T-helper 9 cell (primary cell): ENCODE measurements around the gene CUL2.
"Not testable (repeated sequence)": the region's sequence is repeated elsewhere in the genome, so short reads cannot be mapped to it uniquely, and the experiment has no call there.

ENCODE experiments used
- DNase-seq: peaks from one replicate; pipeline ENCODE4 v3.0.0-alpha.2; 2020

CUL2 gene

DNA sequence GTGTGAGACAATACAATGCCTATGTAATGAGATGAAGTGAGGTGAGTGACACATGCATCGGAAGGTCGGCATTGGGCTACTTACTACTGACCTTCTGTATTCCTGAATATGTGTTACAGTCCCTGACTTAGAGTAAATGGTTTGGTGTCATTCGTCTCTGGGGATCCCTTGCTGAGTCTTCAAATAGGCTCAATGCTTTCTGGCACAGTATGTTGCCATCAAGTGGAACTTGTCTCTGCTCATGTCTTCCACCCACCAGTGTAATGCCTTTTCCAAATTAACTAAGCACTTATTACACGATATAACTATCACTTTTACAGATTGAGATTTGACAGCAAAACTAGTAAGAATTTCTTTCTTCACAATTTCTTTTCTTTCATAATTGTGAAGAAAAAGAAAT is 10.9 kb downstream of the CUL2 start:
- DNase-seq = no peak

DNA sequence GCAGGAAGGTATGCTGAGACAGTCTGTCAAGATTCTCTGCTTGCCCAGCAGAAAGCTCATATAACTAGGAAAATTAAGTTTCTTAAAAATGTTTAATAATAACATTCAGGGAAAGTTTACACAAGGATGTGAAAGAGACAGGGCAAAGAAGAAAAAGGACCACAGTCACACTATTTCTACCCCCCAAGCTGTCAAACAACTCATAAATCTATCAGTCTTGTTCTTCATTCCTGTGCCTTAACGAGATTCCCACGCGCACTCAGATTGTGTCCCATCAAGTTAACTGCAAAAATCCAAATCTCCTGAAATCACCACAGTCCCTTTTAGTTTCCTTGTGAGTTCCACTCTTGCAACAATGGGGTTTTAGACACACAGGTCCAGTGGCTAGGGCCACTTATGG is 14.9 kb downstream of the CUL2 start:
- no peak for DNase-seq

DNA sequence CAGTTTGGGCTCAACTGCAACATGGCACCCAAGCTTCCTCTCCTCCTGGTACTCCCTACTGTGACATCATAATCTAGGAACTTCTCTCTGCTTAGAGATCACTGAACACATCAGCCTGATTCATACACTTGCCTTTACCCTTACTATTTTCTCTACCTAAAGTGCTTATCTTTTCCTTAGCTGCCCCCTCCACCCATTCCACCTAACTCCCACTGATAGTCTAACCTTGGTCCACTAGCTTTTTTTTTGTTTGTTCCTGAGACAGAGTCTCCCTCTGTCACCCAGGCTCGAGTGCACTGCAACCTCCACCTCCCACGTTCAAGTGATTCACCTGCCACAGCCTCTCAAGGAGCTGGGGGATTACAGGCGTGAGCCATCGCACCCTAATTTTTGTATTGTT is 15.9 kb downstream of the CUL2 start:
- no peak for DNase-seq

DNA sequence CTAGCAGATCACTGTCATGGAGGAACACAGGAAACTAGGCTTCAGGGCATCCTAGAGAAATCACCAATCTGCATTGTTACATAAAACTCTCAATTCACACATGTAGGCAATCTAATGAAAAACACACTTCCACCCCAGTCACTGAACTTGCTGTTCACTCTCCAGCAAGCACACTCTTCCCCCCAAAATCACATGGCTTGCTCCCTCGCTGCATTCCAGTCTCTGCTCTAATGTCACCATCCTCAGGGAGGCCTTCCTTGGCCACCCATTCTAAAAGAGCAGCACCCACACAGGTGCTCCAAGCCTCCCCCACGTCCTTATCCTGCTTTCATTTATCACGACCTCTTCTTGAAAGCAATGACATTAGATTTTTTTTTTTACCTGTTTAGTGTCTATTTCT is 19.6 kb downstream of the CUL2 start:
- no peak for DNase-seq

DNA sequence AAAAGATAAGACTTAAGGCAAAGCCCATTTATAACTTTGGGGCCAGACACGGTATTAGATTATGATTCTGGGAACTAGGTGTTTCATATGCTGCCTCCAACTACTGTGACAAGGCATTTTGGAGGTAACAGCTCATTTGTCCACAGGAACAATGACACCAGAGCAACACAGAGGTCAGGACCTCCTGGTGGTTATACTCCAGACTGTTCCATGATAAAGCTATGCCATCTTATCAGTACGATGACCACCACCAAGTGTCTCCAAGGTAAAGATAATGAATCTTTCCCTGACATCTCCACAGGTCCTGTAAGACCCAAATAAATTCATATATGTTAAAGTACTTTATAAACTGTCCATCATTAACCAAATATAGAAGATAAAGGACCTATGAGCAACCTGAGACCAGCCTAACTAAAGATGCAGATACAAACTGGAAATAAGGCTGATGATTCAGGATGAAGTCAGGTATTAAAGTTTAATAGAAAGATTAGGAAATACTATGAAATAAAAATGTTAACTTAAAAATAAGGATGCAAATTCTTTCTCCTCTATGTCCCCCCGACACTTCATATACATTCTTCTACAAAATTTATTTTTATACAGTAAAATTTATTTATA is 26.2 kb downstream of the CUL2 start:
- DNase-seq = no peak

DNA sequence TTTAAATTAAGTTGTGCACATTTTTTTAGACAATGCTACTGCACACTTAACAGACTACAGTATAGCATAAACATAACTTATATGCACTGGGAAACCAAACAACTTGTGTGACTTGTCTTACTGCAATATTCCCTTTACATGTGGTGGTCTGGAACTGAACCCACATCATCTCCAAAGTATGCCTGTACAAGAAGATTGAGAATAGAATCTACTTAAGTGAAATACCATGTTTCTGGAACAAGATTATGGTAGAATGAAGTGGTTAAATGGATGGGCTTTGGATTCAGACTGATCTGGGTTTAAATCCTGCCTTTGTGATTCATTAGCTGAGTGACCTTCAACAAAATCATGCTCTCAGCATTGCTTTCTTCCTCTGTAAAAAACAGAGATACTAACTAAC is 30.7 kb downstream of the CUL2 start:
- no peak for DNase-seq

DNA sequence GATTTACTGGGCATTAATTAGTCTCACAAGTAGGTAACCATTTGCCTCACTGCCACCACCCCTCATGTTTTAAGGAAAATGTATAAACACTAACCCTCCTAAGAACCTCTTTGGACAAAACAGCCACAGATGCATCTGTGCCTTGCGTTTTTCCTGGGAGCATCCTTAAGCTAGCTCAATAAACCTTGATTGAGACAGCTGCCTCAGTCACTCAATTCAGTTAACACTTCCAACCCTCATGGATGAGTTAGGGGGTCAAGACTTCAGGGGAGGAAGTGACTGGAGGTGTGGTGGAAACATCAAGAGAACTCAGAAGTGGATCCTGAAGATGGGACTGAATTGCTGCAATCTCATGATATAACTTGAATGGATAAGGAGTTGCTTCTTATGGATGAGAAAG is 31.5 kb downstream of the CUL2 start:
- DNase-seq = no peak

DNA sequence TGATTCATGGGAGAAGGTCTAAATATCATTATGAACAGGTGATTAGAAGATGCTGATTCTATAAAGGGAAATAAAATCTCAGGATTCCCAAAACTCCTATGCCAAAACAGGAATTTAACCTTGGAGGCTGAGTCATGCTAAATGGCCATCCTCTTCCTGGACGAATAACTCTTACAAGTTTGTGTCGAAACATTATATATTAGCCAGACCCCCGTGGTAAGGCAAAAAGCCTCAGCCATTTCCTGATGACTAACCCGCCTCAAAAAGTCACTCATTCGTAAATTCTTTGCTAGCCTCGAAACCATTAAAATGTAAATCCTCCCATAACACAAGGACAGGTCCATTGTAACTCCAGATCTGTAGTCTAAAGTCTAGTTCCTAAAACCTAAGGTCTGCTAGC is 32.0 kb downstream of the CUL2 start:
- DNase-seq = no peak

DNA sequence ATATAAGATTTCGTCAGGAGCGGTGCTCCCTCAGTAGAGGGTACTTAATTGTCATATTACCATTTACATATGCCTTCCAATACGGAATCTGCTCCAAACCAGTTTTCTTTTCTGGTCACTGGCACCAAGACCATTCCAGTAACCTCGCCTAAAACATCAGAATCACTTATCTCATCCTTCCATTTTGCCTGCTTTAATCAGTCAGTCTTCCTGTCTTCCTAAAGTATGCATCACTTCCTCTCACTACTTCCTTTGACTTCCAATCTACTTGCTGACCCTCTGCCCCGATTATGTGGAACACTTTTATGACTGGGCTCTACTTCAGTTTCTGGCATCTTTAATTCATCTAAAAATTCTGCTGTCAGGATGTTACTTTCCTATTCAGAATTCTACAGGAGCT is 33.5 kb downstream of the CUL2 start:
- DNase-seq = no peak

DNA sequence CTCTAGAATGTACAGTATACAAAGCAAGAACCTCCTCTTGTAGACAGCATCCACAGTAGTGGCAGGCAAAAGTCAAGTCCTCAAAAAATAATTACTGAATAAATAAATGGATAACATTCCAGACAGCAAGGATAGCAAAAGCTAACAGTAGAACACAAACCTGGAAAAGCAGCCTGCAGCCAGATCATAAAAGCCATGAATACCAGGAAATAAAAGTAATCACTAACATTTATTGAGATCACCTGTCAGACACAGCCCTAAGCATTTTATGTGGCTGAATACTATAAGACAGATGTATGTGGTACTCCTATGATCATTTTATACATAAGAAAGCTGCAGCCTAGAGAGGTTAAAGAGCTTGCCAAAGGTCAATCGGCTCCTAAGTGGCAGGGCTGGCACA is 34.0 kb downstream of the CUL2 start:
- DNase-seq = no peak

DNA sequence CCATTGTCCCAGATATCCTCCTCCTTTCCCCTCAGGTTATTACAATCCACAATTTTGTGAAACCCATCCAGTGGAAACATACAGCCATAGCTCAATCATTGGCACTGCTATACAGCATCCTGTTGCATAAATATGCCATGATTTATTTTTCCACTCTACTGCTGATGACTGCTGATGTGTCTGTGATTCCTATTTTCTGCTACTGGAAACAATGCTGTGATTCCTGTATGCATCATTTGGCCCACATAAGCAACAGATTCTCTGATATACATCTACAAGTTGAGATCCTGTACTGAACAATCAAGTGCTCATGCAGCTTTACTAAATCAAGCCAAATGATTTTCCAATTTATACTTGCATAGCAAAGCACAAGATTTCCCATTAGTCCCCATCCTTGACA is 39.6 kb downstream of the CUL2 start:
- no peak for DNase-seq

DNA sequence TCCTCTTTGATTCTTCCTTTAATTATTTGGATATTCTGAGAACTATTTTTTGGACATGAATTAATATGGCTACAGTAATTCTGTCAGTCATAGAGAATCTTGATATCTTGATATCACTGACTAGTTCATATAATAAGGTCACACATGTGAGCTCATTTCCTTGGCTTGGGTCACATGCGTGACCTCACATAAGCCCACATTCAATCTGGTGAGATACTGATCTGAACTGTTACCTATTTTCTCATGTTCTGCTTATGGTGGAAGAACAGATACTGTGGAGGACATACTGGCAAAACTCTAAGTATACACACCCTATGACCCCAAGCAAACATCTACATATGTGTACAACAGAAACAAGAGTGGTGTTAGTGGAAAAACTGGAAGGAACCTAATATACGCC is 44.1 kb downstream of the CUL2 start:
- DNase-seq = no peak

DNA sequence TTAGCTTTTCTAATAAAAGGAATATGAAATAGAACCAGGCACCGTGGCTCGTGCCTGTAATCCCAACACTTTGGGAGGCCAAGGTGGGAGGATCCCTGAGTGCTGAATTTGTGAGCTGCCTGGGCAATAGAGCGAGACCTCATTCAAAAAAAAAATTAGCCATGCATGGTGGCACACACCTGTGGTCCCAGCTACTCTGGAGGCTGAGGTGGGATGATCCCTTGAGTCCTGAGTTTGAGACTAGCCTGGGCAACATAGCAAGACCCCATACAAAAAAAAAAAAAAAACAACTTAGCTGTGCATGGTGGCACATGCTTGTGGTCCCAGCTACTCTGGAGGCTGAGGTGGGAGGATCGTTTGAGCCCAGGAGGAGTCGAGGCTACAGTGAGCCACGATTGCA is 44.9 kb downstream of the CUL2 start:
- not testable (repeated sequence) for DNase-seq

DNA sequence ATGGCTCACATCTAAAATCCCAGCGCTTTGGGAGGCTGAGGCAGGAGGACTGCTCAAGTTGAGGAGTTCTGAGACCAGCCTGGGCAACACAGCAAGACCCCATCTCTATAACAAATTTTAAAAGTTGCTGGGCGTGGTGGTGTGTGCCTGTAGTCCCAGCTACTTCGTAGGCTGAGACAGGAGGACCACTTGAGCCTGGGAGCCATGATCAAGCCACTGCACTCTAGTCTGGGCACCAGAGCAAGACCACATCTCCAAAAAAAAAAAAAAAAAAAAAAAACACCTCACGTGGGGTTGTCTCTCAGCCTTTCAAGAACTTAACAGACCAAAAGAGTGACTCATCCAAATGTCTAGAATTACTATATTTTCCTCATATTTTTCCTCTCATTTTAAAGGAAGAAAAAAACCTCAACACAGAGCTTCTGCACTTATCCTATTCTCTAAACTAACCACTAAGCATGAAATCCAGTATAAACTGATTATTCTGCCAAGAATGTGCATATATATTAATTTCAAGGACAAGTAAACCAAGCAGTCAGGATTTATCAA is 46.3 kb downstream of the CUL2 start:
- DNase-seq = no peak

DNA sequence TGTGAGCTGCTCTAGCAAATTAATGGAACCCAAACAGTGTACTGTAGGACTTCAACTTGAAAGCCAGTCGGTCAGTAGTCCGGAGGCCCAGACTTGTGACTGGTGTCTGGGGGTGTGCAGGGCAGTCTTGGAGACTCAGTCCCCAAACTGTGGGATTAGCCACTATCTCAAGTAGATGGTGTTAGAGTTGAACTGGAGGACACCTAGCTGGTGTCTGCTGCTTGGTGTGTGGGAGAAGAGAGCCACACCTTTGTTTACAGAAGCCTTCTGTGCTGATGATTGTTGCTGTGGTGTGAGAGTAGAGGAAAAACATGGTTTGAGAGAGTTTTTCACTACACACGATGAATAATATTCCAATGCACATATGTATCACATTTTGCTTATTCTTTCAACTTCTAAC is 47.4 kb downstream of the CUL2 start:
- no peak for DNase-seq

DNA sequence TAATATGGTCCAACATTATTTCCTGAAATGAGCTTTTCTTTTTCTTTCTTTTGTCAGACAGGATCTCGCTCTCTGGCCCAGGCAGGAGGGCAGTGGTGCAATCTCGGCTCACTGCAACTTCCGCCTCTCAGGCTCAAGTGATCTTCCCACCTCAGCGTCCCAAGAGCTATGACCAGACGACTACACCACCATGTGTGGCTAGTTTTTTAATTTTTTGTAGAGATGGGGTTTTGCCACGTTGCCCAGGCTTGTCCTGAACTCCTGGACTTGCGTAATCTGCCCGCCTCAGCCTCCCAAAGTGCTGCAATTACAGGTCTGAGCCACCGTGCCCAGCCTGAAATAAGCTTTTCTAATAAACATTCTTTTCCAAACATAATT is 48.6 kb downstream of the CUL2 start:
- no peak for DNase-seq

DNA sequence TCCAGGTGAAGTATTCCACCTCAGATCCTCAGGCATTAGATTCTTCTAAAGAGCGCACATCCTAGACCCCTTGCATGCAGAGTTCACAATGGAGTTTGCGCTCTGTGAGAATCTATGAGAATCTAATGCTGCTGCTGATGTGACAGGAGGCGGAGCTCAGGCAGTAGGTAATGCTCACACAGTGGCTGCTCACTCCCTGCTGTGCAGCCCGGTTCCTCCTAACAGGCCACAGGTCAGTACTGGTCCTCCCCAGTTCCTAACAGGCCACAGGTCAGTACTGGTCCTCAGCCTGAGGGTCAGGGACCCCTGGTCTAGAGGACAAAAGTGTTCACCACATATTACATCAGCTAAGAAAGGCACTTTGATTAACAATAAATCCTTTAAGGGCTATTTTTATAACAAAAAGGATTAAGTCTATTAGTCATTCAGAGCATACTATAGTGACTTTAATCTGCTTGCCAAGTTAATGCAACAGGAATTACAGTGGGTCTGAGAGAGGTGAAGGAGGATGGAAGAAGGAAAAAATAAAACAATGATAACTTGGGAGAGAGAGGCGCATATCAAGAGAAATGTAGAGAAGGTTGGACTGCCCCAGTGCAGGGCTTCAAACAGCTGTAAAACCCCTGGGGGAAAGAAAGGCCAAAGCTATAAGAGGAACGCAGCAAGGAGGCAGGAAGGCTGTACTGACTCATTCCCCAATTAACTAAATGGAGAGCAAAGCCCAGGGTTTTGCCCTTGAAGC is 49.2 kb downstream of the CUL2 start:
- DNase-seq = no peak

DNA sequence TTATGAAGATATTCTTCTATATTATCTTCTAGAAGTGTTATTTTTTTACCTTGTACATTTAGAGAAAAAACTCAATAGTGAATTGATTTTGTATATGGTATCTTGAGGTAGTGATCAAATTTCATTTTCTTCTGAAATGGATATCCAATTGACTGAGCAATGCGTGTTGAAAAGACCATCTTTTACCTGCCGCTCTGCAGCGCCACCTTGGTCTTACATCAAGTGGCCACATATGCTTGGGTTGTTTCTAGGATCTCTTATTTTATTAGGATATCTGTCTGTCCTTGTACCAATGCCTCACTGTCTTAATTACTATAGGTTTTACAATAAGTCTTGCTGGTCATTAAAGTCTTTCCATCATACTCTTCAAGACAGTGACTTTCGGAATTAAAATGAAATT is 53.0 kb downstream of the CUL2 start:
- no peak for DNase-seq

DNA sequence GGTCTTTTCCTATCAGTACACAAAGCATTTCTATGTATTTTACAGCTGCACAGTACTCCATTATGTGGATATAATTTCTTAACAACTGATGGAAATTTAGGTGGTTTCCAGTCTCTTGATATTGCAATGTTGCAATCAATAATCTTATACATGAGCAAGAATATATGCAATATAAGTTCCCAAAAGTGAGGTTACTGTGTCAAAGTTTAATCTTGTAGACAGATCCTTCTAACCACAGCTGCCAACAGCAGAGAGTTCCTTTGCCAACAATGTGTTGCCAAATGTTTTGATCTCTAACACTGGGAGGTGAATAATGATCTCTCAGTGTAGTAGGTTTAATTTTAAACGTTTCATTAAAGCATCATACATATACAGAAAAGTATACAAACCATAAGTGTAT is 54.5 kb downstream of the CUL2 start:
- DNase-seq = no peak

DNA sequence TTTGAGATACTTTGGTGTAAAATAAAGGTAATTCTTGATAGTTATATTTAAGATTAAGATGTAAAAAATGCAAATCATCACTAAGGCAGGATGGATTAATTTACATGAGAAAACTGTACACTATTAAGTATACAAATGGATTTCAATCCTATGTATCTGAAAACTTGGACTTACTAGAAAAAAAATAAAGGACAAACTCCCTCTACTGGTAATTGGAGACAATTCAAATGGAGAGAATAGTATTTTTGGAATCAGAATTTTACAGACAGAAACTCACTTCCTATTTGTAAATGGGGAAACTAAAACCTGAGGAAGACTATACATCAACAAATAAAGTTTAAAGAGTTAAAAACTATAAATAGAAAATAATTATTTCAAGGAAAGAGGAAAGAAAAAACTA is 62.6 kb downstream of the CUL2 start:
- DNase-seq = no peak

DNA sequence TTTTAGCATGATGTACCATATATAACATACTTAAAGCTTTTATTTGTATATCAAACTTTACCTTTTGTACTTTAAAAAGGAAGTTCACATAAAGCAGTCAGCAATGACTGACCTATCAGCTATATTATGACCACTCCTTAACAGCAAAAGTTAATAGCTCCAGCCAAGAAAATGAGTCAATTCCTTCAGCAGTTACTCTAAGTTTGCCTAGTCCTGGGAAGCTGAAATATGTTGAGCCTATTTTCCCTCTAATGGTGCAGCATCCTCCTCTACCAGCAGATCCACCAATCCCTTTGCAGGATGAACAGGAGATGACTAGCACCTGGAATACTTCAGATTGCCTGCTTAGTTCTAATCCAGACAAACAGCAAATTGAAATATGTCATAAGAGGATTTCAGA is 64.2 kb downstream of the CUL2 start:
- DNase-seq = no peak

DNA sequence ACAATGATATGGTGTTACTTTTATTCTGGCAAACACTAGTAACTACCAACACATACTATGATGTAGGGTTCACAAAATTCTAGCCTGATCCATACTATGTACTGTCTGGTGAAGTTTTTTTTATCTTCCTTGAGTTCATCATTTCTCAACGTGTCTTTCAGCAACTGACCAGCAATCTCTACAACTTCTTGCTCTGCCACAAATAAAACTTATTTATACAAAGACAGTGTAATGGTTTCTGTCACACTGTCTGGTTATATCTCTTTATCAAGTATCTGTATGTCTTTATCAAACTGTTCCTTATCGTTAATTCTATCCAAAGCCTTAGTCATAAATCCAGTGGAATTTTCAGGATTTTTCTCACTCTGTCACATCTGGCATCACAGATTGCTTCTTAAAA is 69.7 kb downstream of the CUL2 start:
- DNase-seq = no peak

DNA sequence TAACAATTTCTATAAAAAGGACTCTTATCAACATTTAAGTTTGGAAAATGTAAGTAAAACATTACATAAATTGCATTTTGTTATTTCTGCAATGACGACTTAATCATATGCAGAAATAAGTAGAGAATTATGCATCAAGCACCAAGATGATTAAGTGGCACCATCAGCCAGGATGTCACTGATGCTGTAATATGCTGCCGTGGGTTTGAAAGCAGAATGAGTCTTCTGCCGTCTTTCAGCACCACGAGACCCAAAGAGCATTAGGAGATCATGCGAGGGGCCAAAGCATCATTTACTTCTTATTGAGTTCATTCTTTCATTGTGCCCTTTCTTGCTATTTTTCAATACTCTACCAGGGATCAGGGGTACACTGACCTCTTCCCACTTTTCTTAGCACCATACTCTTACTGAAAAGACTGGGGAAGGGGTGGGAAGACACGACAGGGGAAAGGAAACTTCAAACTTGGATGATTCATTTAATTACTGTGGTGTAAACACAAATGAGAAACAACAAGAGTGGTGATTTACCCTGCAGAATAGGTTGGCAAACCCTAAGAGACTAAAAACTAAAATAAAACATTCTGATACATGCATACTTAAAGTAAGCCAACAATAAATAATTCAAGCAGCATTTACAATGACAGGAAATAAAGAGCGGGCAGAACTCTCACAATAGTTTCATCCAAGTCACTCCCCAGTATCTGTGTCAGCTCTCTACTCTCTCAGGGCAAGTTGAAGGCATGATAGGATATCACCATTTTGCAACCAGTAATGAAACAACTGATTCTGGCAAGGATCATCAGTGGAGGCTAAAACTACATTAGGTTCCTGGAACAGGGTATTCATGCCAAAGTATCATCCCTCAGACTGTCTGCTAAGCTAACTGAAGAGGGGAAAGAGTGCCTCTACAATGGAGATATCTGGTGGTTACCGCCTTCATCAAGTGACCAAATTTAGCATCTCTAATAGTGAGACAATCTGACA is 70.8 kb downstream of the CUL2 start:
- DNase-seq = no peak

DNA sequence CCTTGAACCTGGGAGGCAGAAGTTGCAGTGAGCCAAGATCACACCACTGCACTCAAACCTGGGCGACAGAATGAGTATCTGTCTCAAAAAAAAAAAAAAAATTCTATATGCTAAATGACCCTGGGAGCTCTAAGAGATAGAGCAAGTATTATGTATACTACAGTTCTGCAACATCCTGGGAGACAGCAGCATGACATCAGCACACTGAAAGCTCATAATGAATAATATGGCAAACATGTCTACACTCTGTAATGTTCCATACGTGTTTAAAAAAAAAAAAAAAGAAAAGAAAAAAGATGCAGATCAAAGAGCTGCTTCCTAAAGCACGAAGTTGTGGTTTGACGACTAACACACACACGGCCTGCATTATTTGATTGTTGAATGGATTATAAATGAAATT is 72.5 kb downstream of the CUL2 start:
- no peak for DNase-seq
